ENCODE data around the gene LSP1. TPM values are rescaled to one million over a fixed set of nuclear protein-coding genes. Genes with fewer than 3 reads are reported as not detected.

Gene LSP1
- polyA plus RNA-seq, 1 donor from 2014 or later: not detected

- Histone ChIP-seq H3K9me3 (ENCODE audit: low read length) (no peaks in the 10 kb centered on the region), H3K27me3 (ENCODE audit: insufficient read depth, low read depth, low read length) (no peaks in the 10 kb centered on the region), H3K27ac (ENCODE audit: low read length) (no peak overlapping the region), H3K36me3 (ENCODE audit: insufficient read depth, low read length) (no peaks in the 10 kb centered on the region), H3K4me2 (ENCODE audit: low read length) (no peak overlapping the region), H3F3A (ENCODE audit: insufficient read depth, low read length, poor library complexity, severe bottlenecking) (no peaks in the 10 kb centered on the region), H2AFZ (ENCODE audit: low read depth, low read length) (no peak overlapping the region), H3K9me2 (ENCODE audit: insufficient read depth, low read length) (no peaks in the 10 kb centered on the region), H3K4me3 (ENCODE audit: low read length) (no peak overlapping the region), H3K9ac (ENCODE audit: low read length) (no peak overlapping the region), H3K79me2 (replicated peaks; ENCODE audit: insufficient read depth, low read length) (no peaks in the 10 kb centered on the region), H4K20me1 (ENCODE audit: insufficient read depth) (no peaks in the 10 kb centered on the region)
- no peak for TF ChIP-seq RAD21 (conservative IDR thresholded peaks at IDR 0.05)
- no peak for TF ChIP-seq REST (IDR thresholded peaks at IDR 0.05; ENCODE audit: borderline replicate concordance)
Measured at GRCh38 chr11:1870721-1871466, 18.0 kb downstream of the LSP1 start.

GRCh38 chr11:1871531-1871930 is 18.6 kb downstream of the LSP1 start:
- no peak overlapping the region for H2AFZ ChIP-seq (ENCODE audit: low read depth, low read length)
- TF ChIP-seq EZH2 (IDR thresholded peaks at IDR 0.05; ENCODE audit: borderline replicate concordance, insufficient read depth, low read length, poor library complexity, severe bottlenecking) (no peak), TAF1 (IDR thresholded peaks at IDR 0.05; ENCODE audit: low read depth) (no peak), POLR2AphosphoS5 (IDR thresholded peaks at IDR 0.05) (no peak), SMC3 (conservative IDR thresholded peaks at IDR 0.05; ENCODE audit: poor library complexity) (no peak), RAD21 (conservative IDR thresholded peaks at IDR 0.05) (no peak), REST (IDR thresholded peaks at IDR 0.05; ENCODE audit: borderline replicate concordance) (no peak), EP300 (conservative IDR thresholded peaks at IDR 0.05; ENCODE audit: poor library complexity, severe bottlenecking) (no peak), CTCF (IDR thresholded peaks at IDR 0.05; ENCODE audit: poor library complexity, severe bottlenecking) (no peak), MXI1 (conservative IDR thresholded peaks at IDR 0.05; ENCODE audit: poor library complexity, severe bottlenecking) (no peak)
- no peaks in the 10 kb centered on the region for H4K20me1 ChIP-seq (ENCODE audit: insufficient read depth)
- H3K9me2 ChIP-seq (ENCODE audit: insufficient read depth, low read length): no peaks in the 10 kb centered on the region
- H3K9me3 ChIP-seq (ENCODE audit: low read length): no peaks in the 10 kb centered on the region
- H3K27ac ChIP-seq (ENCODE audit: low read length): no peak overlapping the region
- no peak overlapping the region for H3K9ac ChIP-seq (ENCODE audit: low read length)
- H3K27me3 ChIP-seq (ENCODE audit: insufficient read depth, low read depth, low read length): no peaks in the 10 kb centered on the region
- no peaks in the 10 kb centered on the region for H3F3A ChIP-seq (ENCODE audit: insufficient read depth, low read length, poor library complexity, severe bottlenecking)
- H3K4me3 ChIP-seq (ENCODE audit: low read length): no peak overlapping the region
- no peaks in the 10 kb centered on the region for H3K36me3 ChIP-seq (ENCODE audit: insufficient read depth, low read length)
- no peaks in the 10 kb centered on the region for H3K79me2 ChIP-seq (replicated peaks; ENCODE audit: insufficient read depth, low read length)
- no peak overlapping the region for H3K4me2 ChIP-seq (ENCODE audit: low read length)

Data from neural cell (in vitro differentiated cells).